ENCODE results near the gene SAXO2.

DNA sequence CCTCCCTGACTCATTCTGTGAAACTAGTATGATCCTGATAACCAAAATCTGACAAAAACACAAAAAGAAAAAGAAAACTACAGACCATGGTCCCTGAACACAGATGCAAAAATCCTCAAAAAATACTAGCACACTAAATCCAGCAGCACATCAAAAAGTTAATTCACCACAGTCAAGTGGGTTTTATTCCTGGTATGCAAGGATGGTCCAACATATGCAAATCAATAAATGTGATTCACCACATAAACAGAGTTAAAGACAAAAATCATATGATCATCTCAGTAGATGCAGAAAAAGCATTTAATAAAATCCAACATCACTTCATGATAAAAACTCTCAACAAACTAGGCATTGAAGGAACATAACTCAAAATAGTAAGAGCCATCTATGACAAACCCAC, 12.8 kb downstream of the SAXO2 start:
- TF ChIP-seq EZH2 (IDR thresholded peaks at IDR 0.05; ENCODE audit: borderline replicate concordance, insufficient read depth, low read length, poor library complexity, severe bottlenecking) = no peak
- TF ChIP-seq, protein P1, sequence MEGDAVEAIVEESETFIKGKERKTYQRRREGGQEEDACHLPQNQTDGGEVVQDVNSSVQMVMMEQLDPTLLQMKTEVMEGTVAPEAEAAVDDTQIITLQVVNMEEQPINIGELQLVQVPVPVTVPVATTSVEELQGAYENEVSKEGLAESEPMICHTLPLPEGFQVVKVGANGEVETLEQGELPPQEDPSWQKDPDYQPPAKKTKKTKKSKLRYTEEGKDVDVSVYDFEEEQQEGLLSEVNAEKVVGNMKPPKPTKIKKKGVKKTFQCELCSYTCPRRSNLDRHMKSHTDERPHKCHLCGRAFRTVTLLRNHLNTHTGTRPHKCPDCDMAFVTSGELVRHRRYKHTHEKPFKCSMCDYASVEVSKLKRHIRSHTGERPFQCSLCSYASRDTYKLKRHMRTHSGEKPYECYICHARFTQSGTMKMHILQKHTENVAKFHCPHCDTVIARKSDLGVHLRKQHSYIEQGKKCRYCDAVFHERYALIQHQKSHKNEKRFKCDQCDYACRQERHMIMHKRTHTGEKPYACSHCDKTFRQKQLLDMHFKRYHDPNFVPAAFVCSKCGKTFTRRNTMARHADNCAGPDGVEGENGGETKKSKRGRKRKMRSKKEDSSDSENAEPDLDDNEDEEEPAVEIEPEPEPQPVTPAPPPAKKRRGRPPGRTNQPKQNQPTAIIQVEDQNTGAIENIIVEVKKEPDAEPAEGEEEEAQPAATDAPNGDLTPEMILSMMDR (IDR thresholded peaks at IDR 0.05; ENCODE audit: poor library complexity, severe bottlenecking) = no peak

Data from neural cell (in vitro differentiated cells).